Kidney (tissue), 14 donors: ENCODE measurements around the gene CXCL12. TPM values are rescaled to one million over a fixed set of nuclear protein-coding genes. Genes with fewer than 3 reads are reported as not detected.

Source experiments
- DNase-seq, 5 donors: peaks; one replicate each; pipeline ENCODE4 v3.0.0-alpha.2; 2013 to 2020
- FAIRE-seq: peaks from 2 replicates; lab custom pipeline; 2012; peaks lifted over from hg19 to GRCh38; lab: Jason Lieb, UNC
- H3K27ac ChIP-seq, 2 donors: one replicate each; pipeline ENCODE4 v1.7.0; 2013; ENCODE audit warnings: low read depth in 2 of 2, low read length in 2 of 2, inconsistent platforms in 1 of 2
- H3K27me3 ChIP-seq: one replicate; pipeline ENCODE4 v1.7.1; 2013; ENCODE audit warnings: low read length, inconsistent platforms; ENCODE audit not compliant: control insufficient read depth, insufficient read depth
- H3K36me3 ChIP-seq, 3 donors: one replicate each; pipeline versions ENCODE4 v1.7.0 to v1.7.1; 2013; ENCODE audit warnings: low read length in 3 of 3, control low read depth in 1 of 3, inconsistent platforms in 1 of 3; ENCODE audit not compliant: insufficient read depth in 3 of 3, control insufficient read depth in 2 of 3
- H3K4me1 ChIP-seq, 3 donors: one replicate each; pipeline versions ENCODE4 v1.7.0 to v1.7.1; 2013; ENCODE audit warnings: low read length in 3 of 3, inconsistent platforms in 1 of 3, low read depth in 1 of 3; ENCODE audit not compliant: control insufficient read depth in 2 of 3, insufficient read depth in 2 of 3
- H3K4me3 ChIP-seq, 3 donors: one replicate each; pipeline versions ENCODE4 v1.7.0 to v1.8.1; 2013; ENCODE audit warnings: low read length in 3 of 3, control low read depth in 1 of 3, inconsistent platforms in 1 of 3
- H3K9ac ChIP-seq, 3 donors: one replicate each; pipeline versions ENCODE4 v1.7.0 to v1.7.1; 2013; ENCODE audit warnings: low read length in 3 of 3, control low read depth in 1 of 3, inconsistent platforms in 1 of 3
- H3K9me3 ChIP-seq, 3 donors: one replicate each; pipeline versions ENCODE4 v1.7.0 to v1.7.1; 2013; ENCODE audit warnings: low read length in 3 of 3, control low read depth in 1 of 3, inconsistent platforms in 1 of 3; ENCODE audit not compliant: control insufficient read depth in 2 of 3, insufficient read depth in 1 of 3
- intact Hi-C: fragments of 100-400 bp; cut with DNase I; formaldehyde crosslinking; loops from one replicate; pipeline ENCODE4 v1.11.1; 2022
- polyA plus RNA-seq: library from polyadenylated mRNA; stranded (reverse); fragments of 350-450 nt; fragmentation: Illumina TruSeq; extraction: RNeasy Lipid Tissue Mini Kit (QIAGEN cat#74804); gene quantifications from one replicate; pipeline ENCODE4 v1.2.3, GENCODE V29; 2014; ENCODE audit warnings: low read depth, low replicate concordance; ENCODE audit not compliant: insufficient read depth
- total RNA-seq: library from RNA; stranded (reverse); fragmentation: NEBNext Ultra II Directional; extraction: Animal tissue kit (Norgen Biotek cat#: 25700); gene quantifications from one replicate; pipeline ENCODE4 v1.2.1, GENCODE V29; 2021
- TF ChIP-seq, protein P1 (sequence below): IDR thresholded peaks from 3 replicates; pipeline ENCODE4 v1.5.1; 2012; ENCODE audit warnings: mild to moderate bottlenecking, moderate library complexity, borderline replicate concordance; ENCODE audit not compliant: insufficient read depth; ENCODE audit errors: extremely low read depth
- donor health status: control.
- donor health status: control.
- donor health status: control.
- donor health status: control.
- donor health status: control.
- donor health status: DM: yes; HTN: yes; CAD: no.
- donor health status: Normal renal cell carcinoma (clear cell type).

Gene CXCL12
- total and polyA plus RNA-seq, 2 donors from 2014 or later, result 99.5 to 111 TPM

DNA sequence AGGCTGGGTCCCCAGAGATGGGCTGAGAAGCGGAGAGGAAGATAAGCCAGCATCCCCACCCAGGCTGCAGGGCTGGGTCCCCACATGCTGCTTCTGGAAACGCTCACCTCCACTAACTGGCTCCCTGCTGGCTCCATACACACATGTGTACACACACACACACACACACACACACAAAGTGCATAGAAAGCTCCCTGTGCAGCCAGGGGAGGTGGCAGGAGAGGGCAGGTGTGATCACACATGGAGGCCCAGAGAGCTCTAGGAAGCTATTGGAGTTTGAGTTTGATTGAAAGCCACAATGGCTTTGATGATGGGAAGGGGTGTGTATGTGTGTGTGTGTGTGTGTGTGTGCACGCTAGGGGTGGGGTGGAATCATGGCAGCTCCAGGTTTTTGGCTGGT lies 29.3 kb downstream of the CXCL12 start:
- Histone ChIP-seq H3K27ac (no peak overlapping the region), H3K4me1 (peaks cover 0 to 5% (median 0%) of the 10 kb centered on the region in 3 donors), H3K36me3 (no peaks in the 10 kb centered on the region), H3K27me3 (no peaks in the 10 kb centered on the region), H3K9ac (no peak overlapping the region), H3K9me3 (no peaks in the 10 kb centered on the region), H3K4me3 (no peak overlapping the region)
- intact Hi-C loops, result no loop called here
- FAIRE-seq (no peak), DNase-seq (no peak)
- TF ChIP-seq, protein P1, sequence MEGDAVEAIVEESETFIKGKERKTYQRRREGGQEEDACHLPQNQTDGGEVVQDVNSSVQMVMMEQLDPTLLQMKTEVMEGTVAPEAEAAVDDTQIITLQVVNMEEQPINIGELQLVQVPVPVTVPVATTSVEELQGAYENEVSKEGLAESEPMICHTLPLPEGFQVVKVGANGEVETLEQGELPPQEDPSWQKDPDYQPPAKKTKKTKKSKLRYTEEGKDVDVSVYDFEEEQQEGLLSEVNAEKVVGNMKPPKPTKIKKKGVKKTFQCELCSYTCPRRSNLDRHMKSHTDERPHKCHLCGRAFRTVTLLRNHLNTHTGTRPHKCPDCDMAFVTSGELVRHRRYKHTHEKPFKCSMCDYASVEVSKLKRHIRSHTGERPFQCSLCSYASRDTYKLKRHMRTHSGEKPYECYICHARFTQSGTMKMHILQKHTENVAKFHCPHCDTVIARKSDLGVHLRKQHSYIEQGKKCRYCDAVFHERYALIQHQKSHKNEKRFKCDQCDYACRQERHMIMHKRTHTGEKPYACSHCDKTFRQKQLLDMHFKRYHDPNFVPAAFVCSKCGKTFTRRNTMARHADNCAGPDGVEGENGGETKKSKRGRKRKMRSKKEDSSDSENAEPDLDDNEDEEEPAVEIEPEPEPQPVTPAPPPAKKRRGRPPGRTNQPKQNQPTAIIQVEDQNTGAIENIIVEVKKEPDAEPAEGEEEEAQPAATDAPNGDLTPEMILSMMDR, result no peak

DNA sequence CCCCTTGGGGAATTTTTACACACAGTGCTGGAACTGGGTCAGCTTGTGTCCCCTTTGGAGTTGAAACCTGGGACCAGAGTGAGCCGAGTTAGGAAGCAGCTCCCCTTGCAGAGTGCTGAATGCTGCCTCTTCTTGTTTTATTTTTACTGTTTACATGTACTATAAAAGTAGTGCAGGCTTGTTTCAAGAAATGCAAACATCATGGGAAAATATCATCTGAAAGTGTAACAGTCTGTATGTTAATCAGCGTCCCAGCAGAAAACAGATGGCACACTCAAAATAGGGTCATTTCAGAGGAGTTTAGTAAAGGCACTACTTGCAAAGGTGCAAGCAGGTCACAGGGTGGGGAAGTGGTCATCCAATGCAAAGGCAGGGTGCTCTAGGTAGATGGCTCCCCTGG lies 30.1 kb downstream of the CXCL12 start:
- Histone ChIP-seq H3K36me3 (no peaks in the 10 kb centered on the region), H3K27me3 (no peaks in the 10 kb centered on the region), H3K9ac (no peak overlapping the region), H3K4me3 (no peak overlapping the region), H3K27ac (no peak overlapping the region), H3K4me1 (peaks cover 0 to 5% (median 0%) of the 10 kb centered on the region in 3 donors), H3K9me3 (no peaks in the 10 kb centered on the region)
- intact Hi-C loops, result no loop called here
- TF ChIP-seq, protein P1, result no peak
- FAIRE-seq, result no peak
- DNase-seq, result no peak

DNA sequence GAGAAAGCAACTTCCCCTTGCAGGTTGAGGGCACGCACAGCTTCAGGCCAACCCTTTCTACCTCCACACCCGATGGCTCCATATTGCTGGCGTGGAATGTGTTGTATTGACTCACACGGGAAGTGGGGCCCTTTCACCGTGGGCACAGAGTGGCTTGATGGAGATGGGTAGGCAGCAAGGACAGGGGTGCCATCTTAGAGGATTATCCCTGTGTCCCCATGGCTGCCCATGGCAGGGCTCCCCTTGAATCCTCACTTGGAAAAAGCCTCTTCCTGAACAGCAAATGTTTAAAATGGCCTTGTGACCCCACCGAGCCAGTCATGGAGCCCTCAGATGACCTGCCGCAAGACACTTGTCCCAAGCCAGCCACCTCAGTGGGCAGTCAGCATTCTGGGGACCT lies 31.2 kb downstream of the CXCL12 start:
- DNase-seq, result no peak
- FAIRE-seq, result no peak

DNA sequence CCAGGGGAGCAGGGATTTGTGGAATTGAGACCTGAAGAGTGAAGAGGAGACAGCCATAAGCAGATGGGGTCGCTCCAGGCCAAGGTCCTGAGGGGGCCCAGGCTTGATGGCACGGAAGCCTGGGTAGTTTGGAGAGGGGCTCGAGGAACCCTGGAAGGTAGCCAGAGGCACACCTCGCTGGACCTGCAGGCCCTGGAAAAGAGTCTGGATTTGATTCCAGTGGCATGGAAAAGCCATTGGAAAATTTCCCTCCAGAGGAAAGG lies 31.8 kb downstream of the CXCL12 start:
- Histone ChIP-seq H3K9me3 (no peaks in the 10 kb centered on the region), H3K36me3 (no peaks in the 10 kb centered on the region), H3K9ac (no peak overlapping the region), H3K27me3 (no peaks in the 10 kb centered on the region), H3K4me1 (peaks cover 0 to 5% (median 0%) of the 10 kb centered on the region in 3 donors), H3K27ac (no peak overlapping the region), H3K4me3 (no peak overlapping the region)
- DNase-seq (no peak), FAIRE-seq (no peak)
- intact Hi-C loops, result no loop called here
- TF ChIP-seq, protein P1, result no peak

More for the DNA sequence above, 31.2 kb downstream of the CXCL12 start:
- Histone ChIP-seq H3K27me3 (no peaks in the 10 kb centered on the region), H3K9ac (no peak overlapping the region), H3K4me1 (peaks cover 0 to 5% (median 0%) of the 10 kb centered on the region in 3 donors), H3K9me3 (no peaks in the 10 kb centered on the region), H3K36me3 (no peaks in the 10 kb centered on the region), H3K4me3 (no peak overlapping the region), H3K27ac (no peak overlapping the region)
- intact Hi-C loops, result no loop called here
- TF ChIP-seq, protein P1, result no peak
